ENCODE measurements around the gene PKM. TPM values are rescaled to one million over a fixed set of nuclear protein-coding genes. Genes with fewer than 3 reads are reported as not detected.

The PKM gene
- total and polyA plus RNA-seq, 2 donors (not counting 3 experiments of a cell fraction or from before 2014, with no cell fraction given), result 689 to 968 TPM

GRCh38 chr15:72167445-72167844 is 63.5 kb downstream of the PKM start:
- BruUV-seq (replicated peaks), result no TSS peak
- no peak for TF ChIP-seq FOS (IDR thresholded peaks at IDR 0.05; ENCODE audit: borderline replicate concordance, insufficient read depth, low read length)
- no peak for TF ChIP-seq EZH2 (IDR thresholded peaks at IDR 0.05; ENCODE audit: borderline replicate concordance, low read depth, low read length, severe bottlenecking)
- no peak for TF ChIP-seq GATA2 (IDR thresholded peaks at IDR 0.05; ENCODE audit: insufficient read depth, insufficient read length, low read depth, low read length)
- no peak for TF ChIP-seq MYC (IDR thresholded peaks at IDR 0.05; ENCODE audit: low read depth, low read length)
- TF ChIP-seq POLR2A (IDR thresholded peaks at IDR 0.05; ENCODE audit: low read depth, low read length), result no peak
- TF ChIP-seq MAX (IDR thresholded peaks at IDR 0.05; ENCODE audit: insufficient read depth, insufficient read length), result no peak
- TF ChIP-seq POLR2AphosphoS5 (IDR thresholded peaks at IDR 0.05; ENCODE audit: insufficient read depth, low read depth, low read length), result no peak
- TF ChIP-seq, protein P1, sequence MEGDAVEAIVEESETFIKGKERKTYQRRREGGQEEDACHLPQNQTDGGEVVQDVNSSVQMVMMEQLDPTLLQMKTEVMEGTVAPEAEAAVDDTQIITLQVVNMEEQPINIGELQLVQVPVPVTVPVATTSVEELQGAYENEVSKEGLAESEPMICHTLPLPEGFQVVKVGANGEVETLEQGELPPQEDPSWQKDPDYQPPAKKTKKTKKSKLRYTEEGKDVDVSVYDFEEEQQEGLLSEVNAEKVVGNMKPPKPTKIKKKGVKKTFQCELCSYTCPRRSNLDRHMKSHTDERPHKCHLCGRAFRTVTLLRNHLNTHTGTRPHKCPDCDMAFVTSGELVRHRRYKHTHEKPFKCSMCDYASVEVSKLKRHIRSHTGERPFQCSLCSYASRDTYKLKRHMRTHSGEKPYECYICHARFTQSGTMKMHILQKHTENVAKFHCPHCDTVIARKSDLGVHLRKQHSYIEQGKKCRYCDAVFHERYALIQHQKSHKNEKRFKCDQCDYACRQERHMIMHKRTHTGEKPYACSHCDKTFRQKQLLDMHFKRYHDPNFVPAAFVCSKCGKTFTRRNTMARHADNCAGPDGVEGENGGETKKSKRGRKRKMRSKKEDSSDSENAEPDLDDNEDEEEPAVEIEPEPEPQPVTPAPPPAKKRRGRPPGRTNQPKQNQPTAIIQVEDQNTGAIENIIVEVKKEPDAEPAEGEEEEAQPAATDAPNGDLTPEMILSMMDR (IDR thresholded peaks at IDR 0.05; ENCODE audit: extremely low read depth in 1 of 2, insufficient read depth in 1 of 2, low read depth in 1 of 2, low read length in 2 of 2), result no peak
- no peak for TF ChIP-seq JUN (IDR thresholded peaks at IDR 0.05; ENCODE audit: borderline replicate concordance, insufficient read depth, insufficient read length, low read depth)
- POLR2A ChIA-PET, result no interaction called here
- Histone ChIP-seq H4K20me1 (replicated peaks; ENCODE audit: control insufficient read depth, extremely low read depth, insufficient read depth, low read length) (no peaks in the 10 kb centered on the region), H3K27me3 (ENCODE audit: control insufficient read depth in 2 of 2, insufficient read depth in 2 of 2, low read length in 2 of 2) (peaks cover 0 to 7% of the 10 kb centered on the region in 2 experiments), H2AFZ (ENCODE audit: low read depth, low read length) (no peak overlapping the region), H3K9ac (replicated peaks; ENCODE audit: extremely low read depth, insufficient read depth, low read length) (no peak overlapping the region), H3K4me2 (ENCODE audit: insufficient read depth, low read length) (no peak overlapping the region), H3K27ac (ENCODE audit: insufficient read depth, low read depth, low read length) (no peak overlapping the region), H3K4me1 (ENCODE audit: control insufficient read depth, extremely low read depth, insufficient read depth, low read length) (no peaks in the 10 kb centered on the region), H3K4me3 (replicated peaks in 1 of 3; ENCODE audit: insufficient read depth in 1 of 3, low read depth in 1 of 3, low read length in 3 of 3) (no peak overlapping the region), H3K9me1 (replicated peaks; ENCODE audit: control insufficient read depth, extremely low read depth, insufficient read depth, low read length) (no peaks in the 10 kb centered on the region), H3K36me3 (ENCODE audit: control insufficient read depth in 2 of 2, extremely low read depth in 1 of 2, insufficient read depth in 2 of 2, low read length in 2 of 2) (no peaks in the 10 kb centered on the region), H3K9me3 (replicated peaks; ENCODE audit: control insufficient read depth, insufficient read depth, low read length) (no peaks in the 10 kb centered on the region), H3K79me2 (ENCODE audit: control insufficient read depth, insufficient read depth, low read length) (no peaks in the 10 kb centered on the region)
- intact Hi-C loops (cut with micrococcal nuclease), result no loop called here
- DNase-seq (ENCODE audit: low read depth, low spot score), result no peak
- dilution Hi-C loops (cut with MboI; ENCODE audit: extremely low pct_ligation_motif_present, low sequenced_read_pairs), result no loop called here
- CTCF ChIA-PET, result interaction anchor here (1.1 to 2.0 kb wide), 2 partner anchors 11 to 423 kb away, joined by 5 read pairs; no protein-coding TSS in a partner anchor
- no peak for FAIRE-seq
